Trophoblast cell (in vitro differentiated cells and primary cell): Measurements from ENCODE around the gene ARHGAP27.
A peak's percentile ranks its signal among the peaks of the same experiment; 100 is the strongest.

Experiments
- DNase-seq, 2 donors: peaks; one replicate each; pipeline ENCODE4 v3.0.0-alpha.2; 2016
- H2AFZ ChIP-seq: 2 replicates; pipeline ENCODE4 v1.6.1; 2013; ENCODE audit warnings: low read length, moderate library complexity, mild to moderate bottlenecking; ENCODE audit not compliant: insufficient read depth, poor library complexity
- H2AK5ac ChIP-seq: 2 replicates; pipeline ENCODE4 v1.6.1; 2013; ENCODE audit warnings: mild to moderate bottlenecking, low read length
- H2BK120ac ChIP-seq: 2 replicates; pipeline ENCODE4 v1.6.1; 2013; ENCODE audit warnings: low read length, mild to moderate bottlenecking, moderate library complexity; ENCODE audit not compliant: insufficient read depth, poor library complexity
- H2BK12ac ChIP-seq: 2 replicates; pipeline ENCODE4 v1.6.1; 2013; ENCODE audit warnings: mild to moderate bottlenecking, low read length, moderate library complexity
- H2BK5ac ChIP-seq: 2 replicates; pipeline ENCODE4 v1.6.1; 2013; ENCODE audit warnings: low read length, low read depth, moderate library complexity, mild to moderate bottlenecking; ENCODE audit not compliant: poor library complexity
- H3K14ac ChIP-seq: 2 replicates; pipeline ENCODE4 v1.6.1; 2013; ENCODE audit warnings: mild to moderate bottlenecking, low read length
- H3K18ac ChIP-seq: 2 replicates; pipeline ENCODE4 v1.6.1; 2013; ENCODE audit warnings: mild to moderate bottlenecking, low read length
- H3K23ac ChIP-seq: 2 replicates; pipeline ENCODE4 v1.6.1; 2013; ENCODE audit warnings: low read length
- H3K27ac ChIP-seq: 2 replicates; pipeline ENCODE4 v1.5.1; 2013; ENCODE audit warnings: low read depth, mild to moderate bottlenecking, inconsistent platforms, low read length, moderate library complexity
- H3K27me3 ChIP-seq: 2 replicates; pipeline ENCODE4 v1.6.1; 2013; ENCODE audit warnings: inconsistent platforms, mild to moderate bottlenecking, low read length, moderate library complexity; ENCODE audit not compliant: insufficient read depth
- H3K36me3 ChIP-seq, 2 experiments: 1 replicate in 1 of 2; 2 replicates in 1 of 2; pipeline ENCODE4 v1.6.1; 2013; ENCODE audit warnings: low read length in 2 of 2, mild to moderate bottlenecking in 2 of 2, moderate library complexity in 1 of 2; ENCODE audit not compliant: insufficient read depth in 2 of 2, control insufficient read depth in 1 of 2
- H3K4ac ChIP-seq: 2 replicates; pipeline ENCODE4 v1.6.1; 2013; ENCODE audit warnings: low read depth, mild to moderate bottlenecking, low read length, moderate library complexity
- H3K4me1 ChIP-seq, 2 experiments: 1 replicate in 1 of 2; 2 replicates in 1 of 2; pipeline ENCODE4 v1.6.1; 2013; ENCODE audit warnings: low read length in 2 of 2, mild to moderate bottlenecking in 2 of 2, moderate library complexity in 1 of 2; ENCODE audit not compliant: insufficient read depth in 2 of 2, control insufficient read depth in 1 of 2
- H3K4me2 ChIP-seq: 2 replicates; pipeline ENCODE4 v1.6.1; 2013; ENCODE audit warnings: inconsistent platforms, mild to moderate bottlenecking, low read length, moderate library complexity
- H3K4me3 ChIP-seq: 2 replicates; pipeline ENCODE4 v1.5.1; 2013; ENCODE audit warnings: mild to moderate bottlenecking, low read depth, low read length, inconsistent platforms
- H3K79me1 ChIP-seq: one replicate; pipeline ENCODE4 v1.6.1; 2013; ENCODE audit warnings: low read length
- H3K79me2 ChIP-seq: 2 replicates; pipeline ENCODE4 v1.6.1; 2013; ENCODE audit warnings: low read length, mild to moderate bottlenecking; ENCODE audit not compliant: control insufficient read depth, insufficient read depth, poor library complexity
- H3K9ac ChIP-seq: 2 replicates; pipeline ENCODE4 v1.6.1; 2013; ENCODE audit warnings: mild to moderate bottlenecking, low read length
- H3K9me3 ChIP-seq: 2 replicates; pipeline ENCODE4 v1.6.1; 2013; ENCODE audit warnings: low read depth, mild to moderate bottlenecking, control low read depth, inconsistent platforms, low read length; ENCODE audit not compliant: insufficient read depth
- H4K12ac ChIP-seq: 2 replicates; pipeline ENCODE4 v1.6.1; 2013; ENCODE audit warnings: low read depth, mild to moderate bottlenecking, low read length, moderate library complexity
- H4K8ac ChIP-seq: 2 replicates; pipeline ENCODE4 v1.6.1; 2013; ENCODE audit warnings: low read depth, mild to moderate bottlenecking, low read length, moderate library complexity
- H4K91ac ChIP-seq: one replicate; pipeline ENCODE4 v1.6.1; 2013; ENCODE audit warnings: low read depth, mild to moderate bottlenecking, low read length, moderate library complexity
- WGBS: extraction: QIAGEN DNeasy Blood & Tissue Kit; methylation state at CpG from one replicate; pipeline ENCODE4 v1.1.7; 2013; ENCODE audit warnings: missing lambda C conversion rate; ENCODE audit not compliant: insufficient read length, insufficient coverage; ENCODE audit errors: extremely low coverage; 5-methylcytosine and 5-hydroxymethylcytosine counted together

The ARHGAP27 gene

GRCh38 chr17:45395569-45396415 lies 36.9 kb downstream of the ARHGAP27 start:
- Histone ChIP-seq H3K27me3 (no peaks in the 10 kb centered on the region), H4K12ac (no peak overlapping the region), H3K4me3 (no peak overlapping the region), H3K4me1 (no peaks in the 10 kb centered on the region), H3K4ac (no peak overlapping the region), H3K18ac (no peak overlapping the region), H4K91ac (no peak overlapping the region), H3K36me3 (peaks cover 2 to 10% of the 10 kb centered on the region in 2 experiments), H2BK12ac (no peak overlapping the region), H4K8ac (no peak overlapping the region), H3K4me2 (no peak overlapping the region), H3K27ac (no peak overlapping the region), H2AFZ (peak overlapping the region; percentile 45), H3K79me1 (no peaks in the 10 kb centered on the region), H3K79me2 (no peaks in the 10 kb centered on the region), H2AK5ac (no peak overlapping the region), H2BK120ac (no peak overlapping the region), H3K9ac (no peak overlapping the region), H3K14ac (no peak overlapping the region), H3K9me3 (peaks cover 2% of the 10 kb centered on the region), H2BK5ac (no peak overlapping the region), H3K23ac (no peak overlapping the region)
- DNase-seq, result no peak
- no CpG with 5 or more reads among the region's 60 CpGs for WGBS

GRCh38 chr17:45394913-45395568 lies 37.6 kb downstream of the ARHGAP27 start:
- H4K91ac ChIP-seq, result no peak overlapping the region
- no peak overlapping the region for H3K4me2 ChIP-seq
- no CpG with 5 or more reads among the region's 30 CpGs for WGBS
- no peaks in the 10 kb centered on the region for H3K79me2 ChIP-seq
- H3K14ac ChIP-seq, result no peak overlapping the region
- no peaks in the 10 kb centered on the region for H3K27me3 ChIP-seq
- no peak overlapping the region for H3K27ac ChIP-seq
- peaks cover 2 to 10% of the 10 kb centered on the region in 2 experiments for H3K36me3 ChIP-seq
- H2BK120ac ChIP-seq, result no peak overlapping the region
- H3K23ac ChIP-seq, result no peak overlapping the region
- H3K18ac ChIP-seq, result no peak overlapping the region
- H3K9ac ChIP-seq, result no peak overlapping the region
- H4K12ac ChIP-seq, result no peak overlapping the region
- no peaks in the 10 kb centered on the region for H3K79me1 ChIP-seq
- no peak overlapping the region for H3K4me3 ChIP-seq
- H2AFZ ChIP-seq, result peak overlapping the region; percentile 45
- peak overlapping the region; percentile 21 for H4K8ac ChIP-seq
- H2AK5ac ChIP-seq, result no peak overlapping the region
- no peak overlapping the region for H3K4ac ChIP-seq
- peaks cover 2% of the 10 kb centered on the region for H3K9me3 ChIP-seq
- no peaks in the 10 kb centered on the region for H3K4me1 ChIP-seq
- DNase-seq, result peak in 1 of 2 donors; percentile 65
- no peak overlapping the region for H2BK5ac ChIP-seq
- H2BK12ac ChIP-seq, result no peak overlapping the region

GRCh38 chr17:45394564-45394912 lies 38.1 kb downstream of the ARHGAP27 start:
- H3K4me3 ChIP-seq, result no peak overlapping the region
- H2BK120ac ChIP-seq, result no peak overlapping the region
- no peak overlapping the region for H2AK5ac ChIP-seq
- H3K79me1 ChIP-seq, result no peaks in the 10 kb centered on the region
- H3K36me3 ChIP-seq, result peaks cover 2 to 10% of the 10 kb centered on the region in 2 experiments
- no CpG with 5 or more reads among the region's 4 CpGs for WGBS
- H3K9ac ChIP-seq, result no peak overlapping the region
- H3K4me2 ChIP-seq, result no peak overlapping the region
- no peak overlapping the region for H2AFZ ChIP-seq
- H2BK5ac ChIP-seq, result no peak overlapping the region
- no peak overlapping the region for H3K14ac ChIP-seq
- H3K27ac ChIP-seq, result no peak overlapping the region
- no peaks in the 10 kb centered on the region for H3K4me1 ChIP-seq
- no peak for DNase-seq
- peaks cover 2% of the 10 kb centered on the region for H3K9me3 ChIP-seq
- H3K79me2 ChIP-seq, result no peaks in the 10 kb centered on the region
- no peak overlapping the region for H3K18ac ChIP-seq
- no peak overlapping the region for H2BK12ac ChIP-seq
- peak overlapping the region; percentile 21 for H4K8ac ChIP-seq
- no peak overlapping the region for H4K91ac ChIP-seq
- no peaks in the 10 kb centered on the region for H3K27me3 ChIP-seq
- no peak overlapping the region for H3K4ac ChIP-seq
- H4K12ac ChIP-seq, result no peak overlapping the region
- H3K23ac ChIP-seq, result no peak overlapping the region

- no peak overlapping the region for H2BK120ac ChIP-seq
Observed at GRCh38 chr17:45394091-45394490, 38.6 kb downstream of the ARHGAP27 start.

More at GRCh38 chr17:45394091-45394490, 38.6 kb downstream of the ARHGAP27 start:
- H4K8ac ChIP-seq, result no peak overlapping the region
- H3K18ac ChIP-seq, result no peak overlapping the region
- peaks cover 2 to 10% of the 10 kb centered on the region in 2 experiments for H3K36me3 ChIP-seq
- no peaks in the 10 kb centered on the region for H3K79me2 ChIP-seq
- no peak overlapping the region for H4K91ac ChIP-seq
- H3K4me3 ChIP-seq, result no peak overlapping the region
- no peak overlapping the region for H2BK12ac ChIP-seq
- H3K9ac ChIP-seq, result no peak overlapping the region
- H2BK5ac ChIP-seq, result no peak overlapping the region
- H3K4me1 ChIP-seq, result no peaks in the 10 kb centered on the region
- no peaks in the 10 kb centered on the region for H3K79me1 ChIP-seq
- no peaks in the 10 kb centered on the region for H3K27me3 ChIP-seq
- no peak overlapping the region for H3K27ac ChIP-seq
- DNase-seq, result no peak
- H4K12ac ChIP-seq, result no peak overlapping the region
- H2AK5ac ChIP-seq, result no peak overlapping the region
- no peak overlapping the region for H2AFZ ChIP-seq
- no peak overlapping the region for H3K23ac ChIP-seq
- no CpG with 5 or more reads among the region's 6 CpGs for WGBS
- no peak overlapping the region for H3K4me2 ChIP-seq
- no peak overlapping the region for H3K14ac ChIP-seq
- no peak overlapping the region for H3K4ac ChIP-seq
- peaks cover 2% of the 10 kb centered on the region for H3K9me3 ChIP-seq
